H9 (cell line): Measurements from ENCODE around the gene GBP2. TPM values are rescaled to one million over a fixed set of nuclear protein-coding genes. Genes with fewer than 3 reads are reported as not detected.

Experiments used
- DNase-seq: peaks from one replicate; pipeline ENCODE4 v3.0.0-alpha.2; 2017
- H2AFZ ChIP-seq: one replicate; pipeline ENCODE4 v1.6.1; 2013; ENCODE audit warnings: mild to moderate bottlenecking, low read length, control low read depth, moderate library complexity
- H2AK5ac ChIP-seq: 2 replicates; pipeline ENCODE4 v1.6.1; 2013; ENCODE audit warnings: low read length, control low read depth, mixed read lengths; ENCODE audit not compliant: insufficient read length
- H2BK120ac ChIP-seq: one replicate; pipeline ENCODE4 v1.6.1; 2013; ENCODE audit warnings: low read depth, mild to moderate bottlenecking, low read length, control low read depth, inconsistent platforms; ENCODE audit not compliant: poor library complexity, severe bottlenecking
- H2BK12ac ChIP-seq: 2 replicates; pipeline ENCODE4 v1.6.1; 2013; ENCODE audit warnings: low read length, control low read depth, mixed read lengths, low read depth; ENCODE audit not compliant: insufficient read length
- H2BK15ac ChIP-seq: 2 replicates; pipeline ENCODE4 v1.6.1; 2013; ENCODE audit warnings: low read depth, low read length, control low read depth
- H2BK20ac ChIP-seq: one replicate; pipeline ENCODE4 v1.6.1; 2013; ENCODE audit warnings: low read depth, mild to moderate bottlenecking, low read length, control low read depth, inconsistent platforms; ENCODE audit not compliant: poor library complexity, severe bottlenecking
- H2BK5ac ChIP-seq: 2 replicates; pipeline ENCODE4 v1.6.1; 2013; ENCODE audit warnings: low read length, control low read depth, mixed read lengths; ENCODE audit not compliant: insufficient read length
- H3K14ac ChIP-seq: 2 replicates; pipeline ENCODE4 v1.6.1; 2013; ENCODE audit warnings: low read length, control low read depth; ENCODE audit not compliant: insufficient read depth
- H3K18ac ChIP-seq: 2 replicates; pipeline ENCODE4 v1.6.1; 2013; ENCODE audit warnings: low read depth, mild to moderate bottlenecking, mixed read lengths, low read length, control low read depth; ENCODE audit not compliant: insufficient read length
- H3K23ac ChIP-seq: 2 replicates; pipeline ENCODE4 v1.6.1; 2013; ENCODE audit warnings: low read length, control low read depth, mixed read lengths, low read depth; ENCODE audit not compliant: insufficient read length
- H3K23me2 ChIP-seq: 2 replicates; pipeline ENCODE4 v1.6.1; 2013; ENCODE audit warnings: low read depth, mild to moderate bottlenecking, mixed read lengths, low read length, control low read depth; ENCODE audit not compliant: insufficient read length, poor library complexity, severe bottlenecking
- H3K27ac ChIP-seq: 2 replicates; pipeline ENCODE4 v1.5.1; 2013; ENCODE audit warnings: low read length, control low read depth, mixed read lengths, low read depth; ENCODE audit not compliant: insufficient read length
- H3K27me3 ChIP-seq: 2 replicates; pipeline ENCODE4 v1.6.1; 2013; ENCODE audit warnings: low read length, control low read depth, inconsistent platforms; ENCODE audit not compliant: insufficient read depth
- H3K4ac ChIP-seq: 2 replicates; pipeline ENCODE4 v1.6.1; 2013; ENCODE audit warnings: low read depth, mild to moderate bottlenecking, control low read depth, inconsistent platforms, low read length, moderate library complexity
- H3K4me1 ChIP-seq: 2 replicates; pipeline ENCODE4 v1.6.1; 2013; ENCODE audit warnings: low read length, control low read depth, inconsistent platforms; ENCODE audit not compliant: insufficient read depth
- H3K4me2 ChIP-seq: 2 replicates; pipeline ENCODE4 v1.6.1; 2013; ENCODE audit warnings: low read length, control low read depth, mixed read lengths; ENCODE audit not compliant: insufficient read length, insufficient read depth
- H3K56ac ChIP-seq: 2 replicates; pipeline ENCODE4 v1.6.1; 2013; ENCODE audit warnings: low read depth, mild to moderate bottlenecking, mixed read lengths, low read length, control low read depth; ENCODE audit not compliant: insufficient read length
- H3K79me1 ChIP-seq: 2 replicates; pipeline ENCODE4 v1.6.1; 2013; ENCODE audit warnings: low read depth, mild to moderate bottlenecking, moderate library complexity, low read length, control low read depth, inconsistent platforms; ENCODE audit not compliant: insufficient read depth, poor library complexity, severe bottlenecking
- H3K79me2 ChIP-seq: 2 replicates; pipeline ENCODE4 v1.6.1; 2013; ENCODE audit warnings: low read length, control low read depth, inconsistent platforms; ENCODE audit not compliant: insufficient read depth
- H3K9ac ChIP-seq: 2 replicates; pipeline ENCODE4 v1.6.1; 2013; ENCODE audit warnings: low read length, control low read depth, mixed read lengths; ENCODE audit not compliant: insufficient read length; ENCODE audit errors: extremely low read depth
- H3K9me3 ChIP-seq: one replicate; pipeline ENCODE4 v1.6.1; 2013; ENCODE audit warnings: low read depth, low read length, inconsistent platforms; ENCODE audit not compliant: control insufficient read depth
- H3T11ph ChIP-seq: one replicate; pipeline ENCODE4 v1.6.1; 2013; ENCODE audit warnings: mild to moderate bottlenecking, low read length, control low read depth, inconsistent platforms
- H4K20me1 ChIP-seq: one replicate; pipeline ENCODE4 v1.6.1; 2013; ENCODE audit not compliant: control insufficient read depth, insufficient read length, insufficient read depth
- H4K5ac ChIP-seq: 2 replicates; pipeline ENCODE4 v1.6.1; 2013; ENCODE audit warnings: low read depth, mild to moderate bottlenecking, mixed read lengths, low read length, control low read depth; ENCODE audit not compliant: insufficient read length
- H4K8ac ChIP-seq: replicated peaks from 2 replicates; pipeline ENCODE4 v1.6.1; 2013; ENCODE audit warnings: low read length, control low read depth, mixed read lengths, low read depth; ENCODE audit not compliant: insufficient read length
- H4K91ac ChIP-seq: 2 replicates; pipeline ENCODE4 v1.6.1; 2013; ENCODE audit warnings: low read depth, mild to moderate bottlenecking, moderate library complexity, mixed read lengths, low read length, control low read depth; ENCODE audit not compliant: insufficient read length
- H3K27ac Mint-ChIP-seq, 3 experiments: 2 replicates in 2 of 3; 3 replicates in 1 of 3; pipeline ENCODE4 v1.8.0; 2020 to 2021; ENCODE audit warnings: mixed read lengths in 3 of 3, mild to moderate bottlenecking in 1 of 3, moderate library complexity in 1 of 3
- H3K27me3 Mint-ChIP-seq: 2 replicates; pipeline ENCODE4 v1.8.0; 2021; ENCODE audit warnings: low read depth, mild to moderate bottlenecking, moderate library complexity, mixed read lengths
- H3K36me3 Mint-ChIP-seq, 3 experiments: 2 replicates in 2 of 3; 3 replicates in 1 of 3; pipeline ENCODE4 v1.8.0; 2020 to 2021; ENCODE audit warnings: low read depth in 3 of 3, mixed read lengths in 3 of 3; ENCODE audit not compliant: insufficient read depth in 1 of 3
- H3K4me1 Mint-ChIP-seq, 2 experiments: 2 replicates each; pipeline ENCODE4 v1.8.0; 2020; ENCODE audit warnings: mixed read lengths in 2 of 2
- H3K4me3 Mint-ChIP-seq, 2 experiments: 2 replicates in 1 of 2; 3 replicates in 1 of 2; pipeline ENCODE4 v1.8.0; 2020 to 2021; ENCODE audit warnings: mild to moderate bottlenecking in 2 of 2, mixed read lengths in 2 of 2, moderate library complexity in 1 of 2
- H3K9me3 Mint-ChIP-seq, 2 experiments: 2 replicates in 1 of 2; 3 replicates in 1 of 2; pipeline ENCODE4 v1.8.0; 2020; ENCODE audit warnings: mild to moderate bottlenecking in 2 of 2, mixed read lengths in 2 of 2, moderate library complexity in 1 of 2
- CTCF ChIP-seq: fragments of 200-600 bp; sonication (generic); conservative IDR thresholded peaks from 3 replicates; pipeline ENCODE4 v1.8.0; 2021; ENCODE audit warnings: antibody characterized with exemption, mild to moderate bottlenecking
- WGBS: extraction: QIAGEN DNeasy Blood & Tissue Kit; methylation state at CpG from one replicate; pipeline ENCODE4 v1.1.7; 2013; ENCODE audit warnings: missing lambda C conversion rate, low lambda C conversion rate, mixed read lengths; ENCODE audit not compliant: insufficient read length; ENCODE audit errors: extremely low coverage; 5-methylcytosine and 5-hydroxymethylcytosine counted together
- total RNA-seq: library from RNA; stranded (reverse); gene quantifications from 2 replicates; pipeline ENCODE4 v1.2.1, GENCODE V29; 2021

The GBP2 gene
- total RNA-seq, 1 experiment from 2014 or later: not detected

GRCh38 chr1:89070509-89070908 lies 55.4 kb downstream of the GBP2 start:
- Histone ChIP-seq H3K23me2 (no peaks in the 10 kb centered on the region), H3K79me1 (no peaks in the 10 kb centered on the region), H3K79me2 (no peaks in the 10 kb centered on the region), H2BK15ac (no peak overlapping the region), H3K9me3 (no peaks in the 10 kb centered on the region), H2BK5ac (no peak overlapping the region), H3K14ac (no peak overlapping the region), H3K4ac (no peak overlapping the region), H3K4me1 (no peaks in the 10 kb centered on the region), H3K27ac (no peak overlapping the region), H3K23ac (no peak overlapping the region), H3T11ph (no peak overlapping the region), H2BK20ac (no peak overlapping the region), H3K56ac (no peak overlapping the region), H3K9ac (no peak overlapping the region), H3K18ac (no peak overlapping the region), H2BK12ac (no peak overlapping the region), H2AFZ (no peak overlapping the region), H3K27me3 (no peaks in the 10 kb centered on the region), H2BK120ac (no peak overlapping the region), H4K8ac (no peak overlapping the region), H4K91ac (no peak overlapping the region), H2AK5ac (no peak overlapping the region), H4K5ac (no peak overlapping the region), H4K20me1 (no peaks in the 10 kb centered on the region), H3K4me2 (no peak overlapping the region)
- no peak for TF ChIP-seq CTCF
- H3K27me3 Mint-ChIP-seq: no peaks in the 10 kb centered on the region
- H3K4me3 Mint-ChIP-seq: no peak overlapping the region
- no peak for DNase-seq
- no peak overlapping the region for H3K27ac Mint-ChIP-seq
- H3K36me3 Mint-ChIP-seq: no peaks in the 10 kb centered on the region; a peak in 1 of 7 replicates
- peaks cover 5 to 11% of the 10 kb centered on the region in 2 experiments; a peak in 4 of 5 replicates for H3K9me3 Mint-ChIP-seq
- no CpG with 5 or more reads among the region's 1 CpG for WGBS
- H3K4me1 Mint-ChIP-seq: no peaks in the 10 kb centered on the region; a peak in 1 of 4 replicates
